Stimulated activated CD4-positive, alpha-beta T cell treated with anti-CD3 and anti-CD28 coated beads, Interleukin-1b, Interleukin-23, amount 100 ng/mL, for 4 hours (primary cell): Measurements from ENCODE around the gene ARL4A.
"Not testable (repeated sequence)": the region's sequence is repeated elsewhere in the genome, so short reads cannot be mapped to it uniquely, and the experiment has no call there.

Experiments
- DNase-seq, 2 donors: peaks; one replicate each; pipeline ENCODE4 v3.0.0-alpha.2; 2020; ENCODE audit warnings: low read depth in 2 of 2

Gene ARL4A

DNA sequence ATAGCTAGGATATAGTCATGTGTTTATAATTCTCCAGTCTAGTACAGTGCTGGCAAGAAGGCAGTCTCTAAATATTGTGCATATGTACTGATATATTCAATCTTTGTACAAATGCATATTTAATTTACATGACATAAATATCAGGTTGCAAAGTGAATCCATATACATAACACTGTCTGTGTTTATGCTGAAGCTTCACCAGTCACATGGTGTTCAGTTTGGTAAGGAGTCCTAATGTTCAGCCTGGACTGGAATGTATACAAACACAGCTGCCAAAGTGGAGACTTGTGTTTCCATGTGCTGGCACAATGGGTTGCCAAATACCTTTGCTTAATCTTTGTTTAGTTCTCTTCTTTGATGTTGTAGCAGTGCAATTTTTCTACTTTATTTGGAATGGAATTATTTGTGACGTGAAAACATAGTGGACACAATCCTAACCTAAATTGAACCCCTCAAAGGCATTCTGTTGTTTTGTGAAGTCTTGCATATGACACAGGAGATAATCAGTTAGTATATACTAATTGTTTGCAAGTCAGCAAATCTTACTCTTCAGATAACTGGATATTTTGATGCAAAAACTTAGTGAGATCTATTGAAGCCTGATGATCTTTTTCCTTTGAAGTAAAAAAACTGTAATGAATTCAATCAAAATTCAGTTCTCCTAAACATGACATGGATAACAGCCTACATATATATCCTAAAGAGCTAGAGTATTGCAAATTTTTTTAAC, 17.3 kb upstream of the ARL4A start:
- no peak for DNase-seq

- DNase-seq, result no peak
These were observed 16.5 kb upstream of the ARL4A start for GRCh38 chr7:12670743-12671520.

- DNase-seq, result not testable (repeated sequence)
These were observed 14.0 kb upstream of the ARL4A start for GRCh38 chr7:12673436-12673835.

GRCh38 chr7:12674053-12674452, 13.4 kb upstream of the ARL4A start:
- DNase-seq, result no peak

- peak in 1 of 2 donors; percentile 18 for DNase-seq
These were observed 12.6 kb upstream of the ARL4A start for GRCh38 chr7:12674861-12675260.

DNA sequence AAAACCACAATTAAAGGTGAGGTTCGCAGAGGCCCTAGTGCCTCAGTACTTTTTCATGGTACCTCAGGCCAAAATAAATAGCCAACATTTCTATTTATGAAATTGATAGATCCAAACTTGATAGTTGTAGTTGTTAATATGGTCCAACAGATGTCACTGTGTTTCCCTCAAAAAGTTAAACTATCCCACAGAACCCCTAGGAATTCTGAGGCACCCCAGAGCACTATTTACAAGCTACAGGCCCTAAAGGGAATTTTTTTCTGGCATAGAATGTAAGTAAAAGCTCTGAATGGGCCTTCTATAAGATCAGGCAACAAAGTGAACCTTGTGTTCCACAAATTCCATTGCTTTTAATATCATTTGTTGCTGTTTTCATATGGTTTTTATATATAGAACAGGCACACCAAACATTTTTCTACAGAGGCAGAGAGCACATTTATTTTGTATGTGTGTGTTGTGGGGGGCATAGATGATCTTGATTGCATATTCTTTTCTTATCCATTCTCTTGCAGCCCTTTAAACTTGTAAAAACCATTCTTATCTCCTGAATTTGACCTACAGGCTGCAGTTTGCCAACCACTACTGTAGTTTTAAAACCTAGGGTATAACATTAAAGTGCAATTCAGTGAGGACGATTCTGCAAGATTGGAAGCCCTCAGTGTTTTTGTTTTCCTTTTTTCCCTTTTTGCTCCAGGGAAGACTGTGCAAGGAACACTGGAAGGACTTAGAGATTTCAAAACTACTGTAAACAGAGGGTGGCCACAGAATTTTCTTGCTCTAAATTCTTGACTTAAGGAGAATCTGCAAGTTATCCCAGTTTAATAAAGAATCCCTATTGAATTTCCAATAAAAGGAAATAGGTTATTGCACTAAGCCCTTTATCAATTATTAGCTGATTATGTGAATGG, 3.5 kb upstream of the ARL4A start:
- no peak for DNase-seq

GRCh38 chr7:12684733-12685132, 2.7 kb upstream of the ARL4A start:
- DNase-seq, result no peak

DNA sequence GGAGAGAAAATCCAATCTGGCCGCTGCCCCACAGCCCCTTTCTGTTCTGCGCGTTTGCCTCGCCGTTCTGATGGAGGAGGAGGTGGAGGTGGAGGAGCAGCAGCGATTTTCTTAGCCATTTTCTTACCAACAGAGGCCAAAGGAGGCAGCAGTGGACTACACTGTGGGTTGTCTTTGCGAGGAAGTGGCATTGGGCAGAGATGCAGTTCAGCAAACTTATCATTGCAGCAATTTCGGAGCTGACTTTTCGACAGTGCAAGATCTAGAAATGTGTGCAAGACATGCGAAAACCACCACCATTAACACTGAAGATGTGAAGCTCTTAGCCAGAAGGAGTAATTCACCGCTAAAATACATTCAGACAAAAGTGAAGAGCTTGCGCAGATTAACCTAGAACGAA, 1.9 kb upstream of the ARL4A start:
- DNase-seq, result no peak

DNA sequence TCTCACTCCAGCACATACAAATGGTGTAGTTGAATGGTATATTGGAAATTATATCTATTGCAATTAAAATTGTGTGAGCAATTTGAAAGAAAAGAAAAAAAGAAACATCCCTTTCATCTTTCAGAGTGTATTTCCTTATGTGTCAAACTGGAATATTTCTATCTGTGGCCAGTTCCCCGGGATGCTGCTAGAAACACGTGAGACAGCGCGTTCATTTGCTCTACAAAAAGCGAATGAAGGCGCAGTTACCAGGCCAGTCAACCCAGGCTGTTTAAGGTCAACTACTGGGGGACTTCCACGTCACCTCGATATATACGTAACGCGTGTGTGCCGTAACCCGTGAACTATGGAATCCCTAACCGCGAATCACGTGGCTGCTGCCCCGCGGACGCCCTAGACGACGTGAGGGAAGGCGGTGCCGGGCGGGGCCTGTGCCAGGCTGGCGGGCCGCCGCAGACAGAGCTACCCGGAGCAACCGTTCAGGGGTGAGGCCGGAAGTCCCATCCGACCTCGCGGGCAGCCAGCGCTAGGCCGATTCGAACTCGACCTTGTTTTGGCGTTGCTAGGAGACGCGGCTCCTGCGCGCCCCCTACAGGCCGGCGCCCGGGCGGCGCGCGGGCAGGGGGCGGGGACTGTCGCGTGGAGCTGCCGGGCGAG, 1.1 kb upstream of the ARL4A start:
- peak; percentile 86 to 88 for DNase-seq

GRCh38 chr7:12687718-12688171, 312 bp downstream of the ARL4A start:
- DNase-seq, result no peak

DNA sequence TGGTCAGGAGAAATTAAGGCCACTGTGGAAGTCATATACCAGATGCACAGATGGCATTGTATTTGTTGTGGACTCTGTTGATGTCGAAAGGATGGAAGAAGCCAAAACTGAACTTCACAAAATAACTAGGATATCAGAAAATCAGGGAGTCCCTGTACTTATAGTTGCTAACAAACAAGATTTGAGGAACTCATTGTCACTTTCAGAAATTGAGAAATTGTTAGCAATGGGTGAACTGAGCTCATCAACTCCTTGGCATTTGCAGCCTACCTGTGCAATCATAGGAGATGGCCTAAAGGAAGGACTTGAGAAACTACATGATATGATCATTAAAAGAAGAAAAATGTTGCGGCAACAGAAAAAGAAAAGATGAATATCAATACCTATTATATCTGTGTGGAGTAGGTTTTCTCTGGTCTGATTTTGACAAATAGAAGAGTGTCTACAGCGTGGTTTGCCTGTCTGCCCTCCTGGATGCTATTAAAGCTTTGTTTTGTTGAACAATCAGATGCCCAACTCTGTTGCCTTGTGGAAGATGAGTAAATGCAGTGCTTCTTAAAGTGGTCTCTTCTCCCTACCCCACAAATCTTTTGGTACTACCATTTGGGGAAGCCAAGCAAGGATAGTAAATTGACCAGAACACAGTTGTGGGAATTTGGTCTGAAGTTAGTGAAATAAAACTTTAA, 1.2 kb downstream of the ARL4A start:
- not testable (repeated sequence) for DNase-seq

- DNase-seq, result no peak
These were observed 2.0 kb downstream of the ARL4A start for GRCh38 chr7:12689451-12689850.

GRCh38 chr7:12690041-12690878, 2.8 kb downstream of the ARL4A start:
- no peak for DNase-seq

GRCh38 chr7:12691388-12691787, 4.0 kb downstream of the ARL4A start:
- not testable (repeated sequence) for DNase-seq

DNA sequence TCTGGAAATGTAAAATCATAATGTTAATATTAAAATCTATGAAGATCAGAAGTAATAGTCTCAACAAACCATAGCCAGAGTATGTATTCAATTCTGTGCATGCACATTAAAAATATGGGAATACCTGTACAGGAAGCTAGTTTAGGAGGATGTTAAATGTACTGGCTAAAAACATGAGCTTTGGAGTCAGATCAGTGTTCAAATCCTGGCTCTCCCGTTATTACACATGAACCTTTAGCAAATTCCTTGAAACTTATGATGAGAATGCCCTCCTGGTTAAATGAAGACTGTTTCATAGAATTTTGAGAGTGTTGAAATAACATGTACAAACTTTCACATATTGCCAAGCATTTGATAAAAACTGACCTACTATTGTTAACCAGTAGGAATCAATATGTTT, 4.6 kb downstream of the ARL4A start:
- DNase-seq, result no peak

DNA sequence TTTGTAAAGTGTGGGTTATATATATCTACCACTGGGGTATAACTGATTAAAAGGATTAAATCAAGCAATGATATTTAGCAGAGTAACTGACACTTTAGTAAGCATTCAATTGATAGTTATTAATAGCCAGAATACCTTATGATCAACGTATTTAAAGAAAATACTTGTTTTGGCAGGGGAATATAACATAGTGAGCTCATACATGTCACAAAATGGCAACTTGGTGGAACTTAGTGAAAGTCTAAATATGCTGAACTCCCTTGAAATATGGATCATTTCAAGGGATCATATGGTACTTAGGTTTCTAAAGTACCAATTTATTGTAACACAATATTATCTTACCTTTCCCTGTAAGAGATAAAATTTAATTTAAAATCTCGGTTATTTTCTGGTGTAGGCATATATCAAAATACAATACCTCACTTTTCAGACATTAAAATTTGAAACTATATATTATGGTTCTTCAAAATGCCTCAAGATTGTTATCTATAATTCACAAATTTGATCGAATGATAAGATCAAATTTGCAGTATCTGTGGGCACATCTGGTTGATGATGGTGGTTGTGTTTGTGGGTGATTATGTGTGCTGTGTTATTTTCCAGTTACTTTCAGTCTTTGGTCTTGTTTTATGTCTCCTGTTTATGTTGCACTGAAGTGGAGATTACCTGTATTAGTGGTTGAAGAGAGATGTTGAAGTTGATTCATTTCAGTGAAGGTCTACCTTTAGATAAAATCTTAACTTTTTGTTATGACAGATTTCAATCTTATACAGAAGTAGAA, 5.2 kb downstream of the ARL4A start:
- DNase-seq, result no peak

DNA sequence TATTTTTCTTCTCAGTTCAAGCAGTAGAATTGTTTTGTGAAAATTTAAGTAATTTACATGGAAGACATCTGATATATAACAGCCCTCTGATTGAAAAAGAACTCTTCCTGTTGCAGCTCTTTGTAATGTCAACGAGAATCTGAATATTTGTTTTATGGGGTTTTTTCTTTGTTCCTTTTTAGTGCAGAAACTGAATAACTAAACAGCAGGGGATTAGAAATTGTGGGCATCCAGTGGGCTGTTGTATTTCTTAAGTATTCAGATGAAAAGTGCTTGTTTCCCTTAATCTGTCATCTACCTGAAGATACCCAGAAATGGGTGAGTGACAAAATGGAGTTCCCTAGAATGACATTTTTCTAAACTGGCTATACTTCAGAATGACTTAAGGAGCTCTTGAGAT, 7.4 kb downstream of the ARL4A start:
- DNase-seq, result no peak

DNA sequence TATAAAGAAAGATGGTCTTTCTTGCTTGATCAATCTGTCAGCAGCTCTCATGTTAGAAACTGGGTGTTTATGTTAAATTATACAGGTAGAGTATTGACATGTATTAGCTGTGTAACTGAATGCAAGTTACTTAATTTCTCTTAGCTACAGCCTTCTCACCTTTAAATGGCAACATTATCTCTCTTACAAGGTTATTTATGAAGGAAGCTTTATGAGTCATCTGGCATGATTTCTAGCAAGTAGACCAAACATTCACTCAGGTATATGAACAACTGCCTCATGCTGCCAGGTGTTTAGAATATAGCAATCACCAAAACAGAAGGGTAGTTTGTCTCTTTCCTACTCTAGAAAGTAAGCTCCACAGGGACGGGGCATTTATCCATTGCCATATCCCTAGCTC, 8.5 kb downstream of the ARL4A start:
- DNase-seq, result no peak

DNA sequence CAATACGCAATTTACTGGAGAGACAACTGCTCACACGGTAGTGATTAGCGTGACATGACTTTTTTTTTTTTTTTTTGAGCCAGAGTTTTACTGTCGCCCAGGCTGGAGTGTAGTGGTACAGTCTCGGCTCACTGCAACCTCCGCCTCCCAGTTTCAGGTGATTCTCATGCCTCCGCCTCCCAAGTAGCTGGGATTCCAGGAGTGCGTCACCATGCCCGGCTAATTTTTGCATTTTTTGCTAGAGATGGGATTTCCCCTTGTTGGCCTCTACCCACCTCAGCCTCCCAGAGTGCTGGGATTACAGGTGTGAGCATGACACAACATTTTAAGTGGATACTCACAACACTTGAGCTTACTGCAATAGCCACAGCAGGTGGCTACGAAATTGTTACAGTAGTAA, 11.9 kb downstream of the ARL4A start:
- no peak for DNase-seq
